ENCODE results near the gene BCAS3.

BCAS3 gene

GRCh38 chr17:61284174-61284573 is 606.5 kb downstream of the BCAS3 start:
- H3K36me3 ChIP-seq = no peaks in the 10 kb centered on the region
- peaks cover 0 to 36% (median 18%) of the 10 kb centered on the region in 4 donors for H3K4me1 ChIP-seq
- intact Hi-C loops (cut with DNase I; ENCODE audit: low total_unique reads) = no loop called here
- H3K27ac ChIP-seq = no peak overlapping the region
- no peak overlapping the region for H3K4me3 ChIP-seq
- no peak for DNase-seq
- H3K27me3 ChIP-seq = no peaks in the 10 kb centered on the region
- TF ChIP-seq CTCF (IDR thresholded peaks at IDR 0.05) = no peak
- no peaks in the 10 kb centered on the region for H3K9me3 ChIP-seq

DNA sequence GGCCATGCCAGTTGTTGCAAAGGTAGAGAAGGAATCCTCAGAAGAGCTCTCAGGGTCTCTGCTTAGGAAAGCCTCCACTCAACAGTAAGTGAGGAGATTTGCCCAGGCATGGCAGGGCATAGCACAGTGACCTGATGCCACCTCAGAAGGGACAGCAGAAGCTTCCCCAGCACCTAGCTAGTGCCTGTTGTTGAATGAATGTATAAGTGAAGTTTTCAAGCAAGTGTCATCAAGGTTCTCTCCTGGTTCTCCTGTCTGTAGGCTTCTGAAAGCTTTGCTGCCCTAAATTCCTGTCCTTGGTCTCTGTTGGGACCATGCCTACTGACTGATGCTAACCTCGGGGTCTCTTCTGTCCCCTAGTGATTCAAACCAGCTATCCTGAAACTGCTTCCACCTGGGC is 607.1 kb downstream of the BCAS3 start:
- H3K4me1 ChIP-seq = peaks cover 0 to 36% (median 15%) of the 10 kb centered on the region in 4 donors
- H3K27ac ChIP-seq = no peak overlapping the region
- TF ChIP-seq CTCF (IDR thresholded peaks at IDR 0.05) = no peak
- no peak for DNase-seq
- no peaks in the 10 kb centered on the region for H3K9me3 ChIP-seq
- H3K4me3 ChIP-seq = no peak overlapping the region
- H3K36me3 ChIP-seq = no peaks in the 10 kb centered on the region
- intact Hi-C loops (cut with DNase I; ENCODE audit: low total_unique reads) = no loop called here
- H3K27me3 ChIP-seq = no peaks in the 10 kb centered on the region

GRCh38 chr17:61285526-61286320 is 608.1 kb downstream of the BCAS3 start:
- Histone ChIP-seq H3K27me3 (no peaks in the 10 kb centered on the region), H3K9me3 (no peaks in the 10 kb centered on the region), H3K27ac (peak overlapping the region in 1 of 2 donors; percentile 37), H3K4me3 (no peak overlapping the region), H3K4me1 (peaks cover 0 to 34% (median 12%) of the 10 kb centered on the region in 4 donors), H3K36me3 (no peaks in the 10 kb centered on the region)
- intact Hi-C loops (cut with DNase I; ENCODE audit: low total_unique reads) = no loop called here
- DNase-seq = no peak
- TF ChIP-seq CTCF (IDR thresholded peaks at IDR 0.05) = no peak

DNA sequence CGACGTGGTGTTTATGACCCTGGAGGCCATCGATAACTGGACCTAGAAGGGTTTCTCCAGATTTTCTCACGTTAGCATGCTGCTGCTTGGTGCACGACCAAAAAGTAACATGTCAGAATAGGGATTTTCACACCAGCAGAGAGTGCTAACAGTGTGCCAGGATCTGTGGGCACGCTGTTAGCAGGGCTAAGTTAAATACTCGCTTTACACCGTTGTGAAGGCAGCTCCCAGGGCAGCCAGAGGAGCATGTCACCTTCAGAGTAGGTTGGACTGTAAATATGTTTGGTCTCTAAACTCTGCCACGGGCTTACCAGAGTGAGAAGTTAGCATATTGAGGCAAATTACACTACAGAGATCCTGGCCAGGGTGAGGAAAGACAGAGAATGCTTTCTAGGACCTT is 608.8 kb downstream of the BCAS3 start:
- Histone ChIP-seq H3K4me1 (peaks cover 0 to 40% (median 14%) of the 10 kb centered on the region in 4 donors), H3K4me3 (no peak overlapping the region), H3K36me3 (no peaks in the 10 kb centered on the region), H3K9me3 (no peaks in the 10 kb centered on the region), H3K27me3 (no peaks in the 10 kb centered on the region), H3K27ac (peak overlapping the region in 1 of 2 donors; percentile 37)
- intact Hi-C loops (cut with DNase I; ENCODE audit: low total_unique reads) = no loop called here
- TF ChIP-seq CTCF (IDR thresholded peaks at IDR 0.05) = no peak
- DNase-seq = no peak

- TF ChIP-seq CTCF (IDR thresholded peaks at IDR 0.05) = no peak
- Histone ChIP-seq H3K36me3 (no peaks in the 10 kb centered on the region), H3K27me3 (no peaks in the 10 kb centered on the region), H3K27ac (no peak overlapping the region), H3K9me3 (no peaks in the 10 kb centered on the region), H3K4me3 (no peak overlapping the region), H3K4me1 (peaks cover 0 to 47% (median 18%) of the 10 kb centered on the region in 4 donors)
- intact Hi-C loops (cut with DNase I; ENCODE audit: low total_unique reads) = no loop called here
- no peak for DNase-seq
These were observed 612.0 kb downstream of the BCAS3 start for GRCh38 chr17:61289408-61290385.

Measured in tibial artery (tissue), 4 donors.